B cell (primary cell): ENCODE results near the gene COL4A1. TPM values are rescaled to one million over a fixed set of nuclear protein-coding genes. Genes with fewer than 3 reads are reported as not detected.

Experiments
- ATAC-seq: fragments of 200-7000 bp; cut with Tn5 transposase; one replicate; pipeline ENCODE4 v1.10.0; 2021; ENCODE audit warnings: low read depth, mild to moderate bottlenecking, moderate number of reproducible peaks, moderate library complexity
- CTCF ChIA-PET: fragments of 350-600 bp; sonication (Branson Sonifier 250); formaldehyde crosslinking; loops from one replicate; lab custom pipeline; 2021; ENCODE audit warnings: antibody characterized with exemption, inconsistent platforms; lab: Charles Lee
- POLR2A ChIA-PET: fragments of 350-600 bp; sonication (Branson Sonifier 250); formaldehyde crosslinking; loops from one replicate; lab custom pipeline; 2021; ENCODE audit warnings: antibody characterized with exemption; lab: Charles Lee
- DNase-seq: peaks from one replicate; pipeline ENCODE4 v3.0.0; 2013
- H2AFZ ChIP-seq: 2 replicates; pipeline ENCODE4 v1.6.1; 2012; ENCODE audit warnings: mild to moderate bottlenecking, low read depth, low read length; ENCODE audit not compliant: insufficient read depth, poor library complexity, severe bottlenecking
- H3K27ac ChIP-seq, 2 donors: 1 replicate in 1 of 2; 2 replicates in 1 of 2; pipeline ENCODE4 v1.5.1; 2012 to 2013; ENCODE audit warnings: low read length in 2 of 2, mild to moderate bottlenecking in 2 of 2, moderate library complexity in 1 of 2
- H3K27me3 ChIP-seq, 4 experiments: fragments of 200-600 bp in 1 of 4; sonication (generic) in 1 of 4; replicated peaks in 1 of 4; 1 replicate in 2 of 4; 2 replicates in 2 of 4; pipeline versions ENCODE4 v1.6.1 to v1.7.0; 2013 to 2016; ENCODE audit warnings: low read length in 3 of 4, mild to moderate bottlenecking in 2 of 4, mixed read lengths in 1 of 4, moderate library complexity in 1 of 4; ENCODE audit not compliant: insufficient read depth in 4 of 4, control insufficient read depth in 3 of 4; ENCODE audit errors: control extremely low read depth in 1 of 4
- H3K36me3 ChIP-seq, 2 experiments: replicated peaks in 1 of 2; 1 replicate in 1 of 2; 2 replicates in 1 of 2; pipeline versions ENCODE4 v1.6.1 to v1.7.1; 2013; ENCODE audit warnings: low read length in 1 of 2; ENCODE audit not compliant: insufficient read depth in 2 of 2, control insufficient read depth in 1 of 2; ENCODE audit errors: control extremely low read depth in 1 of 2, extremely low read depth in 1 of 2
- H3K4me1 ChIP-seq, 2 donors: fragments of 200-600 bp in 1 of 2; sonication (generic) in 1 of 2; 1 replicate in 1 of 2; 2 replicates in 1 of 2; pipeline versions ENCODE4 v1.5.1 to v1.6.1; 2013 to 2017; ENCODE audit warnings: low read length in 2 of 2; ENCODE audit not compliant: control insufficient read depth in 2 of 2, insufficient read depth in 2 of 2
- H3K4me2 ChIP-seq: replicated peaks from 2 replicates; pipeline ENCODE3; 2012; ENCODE audit warnings: mild to moderate bottlenecking, low read depth, low read length; ENCODE audit not compliant: poor library complexity, severe bottlenecking
- H3K4me3 ChIP-seq, 5 experiments: fragments of 200-600 bp in 1 of 5; sonication (generic) in 1 of 5; 1 replicate in 3 of 5; 2 replicates in 2 of 5; pipeline versions ENCODE4 v1.5.1 to v1.7.0; 2011 to 2016; ENCODE audit warnings: low read length in 4 of 5, mild to moderate bottlenecking in 4 of 5, low read depth in 2 of 5, control low read depth in 1 of 5, moderate library complexity in 1 of 5; ENCODE audit not compliant: insufficient read depth in 1 of 5; ENCODE audit errors: control extremely low read depth in 1 of 5, extremely low read depth in 1 of 5
- H3K79me2 ChIP-seq: fragments of 200-600 bp; sonication (generic); one replicate; pipeline ENCODE4 v1.6.0; 2016; ENCODE audit warnings: low read length; ENCODE audit not compliant: control insufficient read depth, insufficient read depth
- H3K9ac ChIP-seq: fragments of 200-600 bp; sonication (generic); 2 replicates; pipeline ENCODE4 v1.6.1; 2017; ENCODE audit warnings: mild to moderate bottlenecking, low read length, moderate library complexity
- H3K9me3 ChIP-seq, 3 donors: one replicate each; pipeline versions ENCODE4 v1.6.1 to v1.7.1; 2013; ENCODE audit warnings: low read length in 2 of 3; ENCODE audit not compliant: control insufficient read depth in 2 of 3, insufficient read depth in 1 of 3; ENCODE audit errors: control extremely low read depth in 1 of 3
- H4K20me1 ChIP-seq: 2 replicates; pipeline ENCODE4 v1.6.0; 2012; ENCODE audit warnings: mild to moderate bottlenecking, low read length; ENCODE audit not compliant: insufficient read depth, control insufficient read depth, poor library complexity, severe bottlenecking
- H3K27ac Mint-ChIP-seq: one replicate; pipeline ENCODE4 v1.8.0; 2021; ENCODE audit warnings: mixed read lengths
- H3K27me3 Mint-ChIP-seq: one replicate; pipeline ENCODE4 v1.8.0; 2021; ENCODE audit warnings: mixed read lengths
- H3K4me1 Mint-ChIP-seq: one replicate; pipeline ENCODE4 v1.8.0; 2021; ENCODE audit warnings: mixed read lengths
- H3K4me3 Mint-ChIP-seq: one replicate; pipeline ENCODE4 v1.8.0; 2021; ENCODE audit warnings: mixed read lengths
- H3K9me3 Mint-ChIP-seq: one replicate; pipeline ENCODE4 v1.8.0; 2022; ENCODE audit warnings: mixed read lengths; ENCODE audit not compliant: insufficient read depth
- EZH2 ChIP-seq: IDR thresholded peaks from 2 replicates; pipeline ENCODE4 v1.6.1; 2012; ENCODE audit warnings: borderline replicate concordance, low read depth, mild to moderate bottlenecking, moderate library complexity, low read length; ENCODE audit not compliant: insufficient read depth, poor library complexity, severe bottlenecking
- WGBS: methylation state at CpG from one replicate; pipeline ENCODE4 v1.1.5; 2013; ENCODE audit warnings: missing lambda C conversion rate; ENCODE audit not compliant: insufficient coverage; 5-methylcytosine and 5-hydroxymethylcytosine counted together
- intact Hi-C: fragments of 100-400 bp; cut with micrococcal nuclease; formaldehyde crosslinking; loops from one replicate; pipeline ENCODE4 v1.10.0; 2022
- polyA plus RNA-seq: library from polyadenylated mRNA; depleted of rRNA; stranded (reverse); fragments of >200 nt; gene quantifications from 2 replicates; pipeline ENCODE4 v1.2.3, GENCODE V29; 2012
- total RNA-seq, 2 donors: library from RNA; stranded (reverse); fragments of 120-200 nt in 1 of 2; gene quantifications; 1 replicate in 1 of 2; 2 replicates in 1 of 2; pipeline versions ENCODE4 v1.2.3 to v1.2.4, GENCODE V29; 2013 to 2022
- TF ChIP-seq, protein P1 (sequence below): fragments of 200-600 bp; IDR thresholded peaks from one replicate; pipeline ENCODE4 v1.8.0; 2022; ENCODE audit warnings: antibody characterized with exemption, mild to moderate bottlenecking

COL4A1 gene
- total and polyA plus RNA-seq, 2 donors (not counting 1 experiment from before 2014, with no cell fraction given) = not detected

DNA sequence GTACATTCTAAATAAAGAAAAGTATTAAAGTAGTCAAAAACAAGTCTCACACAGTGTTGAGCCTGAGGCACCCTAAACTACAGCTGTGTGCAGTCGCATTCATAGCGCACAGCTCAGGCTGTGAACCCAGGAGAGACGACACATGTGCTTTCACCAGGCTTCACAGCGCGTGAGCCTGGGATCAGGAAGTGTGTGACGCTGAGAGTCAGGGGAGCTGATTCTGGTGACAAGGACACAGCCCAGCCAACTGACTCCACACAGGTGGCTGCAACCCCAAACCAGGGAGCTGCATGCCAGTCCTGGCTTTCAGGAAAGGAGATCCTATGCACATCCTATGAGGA is 41.6 kb downstream of the COL4A1 start:
- no peaks in the 10 kb centered on the region for H3K4me1 ChIP-seq
- no peak overlapping the region for H3K9ac ChIP-seq
- no peak overlapping the region for H2AFZ ChIP-seq
- Mint-ChIP-seq H3K27ac (no peak overlapping the region), H3K27me3 (peaks cover 15% of the 10 kb centered on the region), H3K9me3 (no peaks in the 10 kb centered on the region), H3K4me1 (no peaks in the 10 kb centered on the region), H3K4me3 (no peak overlapping the region)
- no peaks in the 10 kb centered on the region for H3K79me2 ChIP-seq
- DNase-seq (no peak), ATAC-seq (no peak)
- H4K20me1 ChIP-seq = no peaks in the 10 kb centered on the region
- H3K27me3 ChIP-seq = peaks cover 0 to 2% (median 0%) of the 10 kb centered on the region in 4 experiments
- ChIA-PET POLR2A (no interaction called here), CTCF (no interaction called here)
- 49% methylated on average over 6 of the region's 6 CpGs for WGBS
- H3K27ac ChIP-seq = no peak overlapping the region
- H3K4me2 ChIP-seq = no peak overlapping the region
- H3K9me3 ChIP-seq = peaks cover 0 to 3% (median 0%) of the 10 kb centered on the region in 3 donors
- TF ChIP-seq EZH2 = no peak
- TF ChIP-seq, protein P1, sequence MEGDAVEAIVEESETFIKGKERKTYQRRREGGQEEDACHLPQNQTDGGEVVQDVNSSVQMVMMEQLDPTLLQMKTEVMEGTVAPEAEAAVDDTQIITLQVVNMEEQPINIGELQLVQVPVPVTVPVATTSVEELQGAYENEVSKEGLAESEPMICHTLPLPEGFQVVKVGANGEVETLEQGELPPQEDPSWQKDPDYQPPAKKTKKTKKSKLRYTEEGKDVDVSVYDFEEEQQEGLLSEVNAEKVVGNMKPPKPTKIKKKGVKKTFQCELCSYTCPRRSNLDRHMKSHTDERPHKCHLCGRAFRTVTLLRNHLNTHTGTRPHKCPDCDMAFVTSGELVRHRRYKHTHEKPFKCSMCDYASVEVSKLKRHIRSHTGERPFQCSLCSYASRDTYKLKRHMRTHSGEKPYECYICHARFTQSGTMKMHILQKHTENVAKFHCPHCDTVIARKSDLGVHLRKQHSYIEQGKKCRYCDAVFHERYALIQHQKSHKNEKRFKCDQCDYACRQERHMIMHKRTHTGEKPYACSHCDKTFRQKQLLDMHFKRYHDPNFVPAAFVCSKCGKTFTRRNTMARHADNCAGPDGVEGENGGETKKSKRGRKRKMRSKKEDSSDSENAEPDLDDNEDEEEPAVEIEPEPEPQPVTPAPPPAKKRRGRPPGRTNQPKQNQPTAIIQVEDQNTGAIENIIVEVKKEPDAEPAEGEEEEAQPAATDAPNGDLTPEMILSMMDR = no peak
- H3K4me3 ChIP-seq = no peak overlapping the region
- intact Hi-C loops = no loop called here
- no peaks in the 10 kb centered on the region for H3K36me3 ChIP-seq

DNA sequence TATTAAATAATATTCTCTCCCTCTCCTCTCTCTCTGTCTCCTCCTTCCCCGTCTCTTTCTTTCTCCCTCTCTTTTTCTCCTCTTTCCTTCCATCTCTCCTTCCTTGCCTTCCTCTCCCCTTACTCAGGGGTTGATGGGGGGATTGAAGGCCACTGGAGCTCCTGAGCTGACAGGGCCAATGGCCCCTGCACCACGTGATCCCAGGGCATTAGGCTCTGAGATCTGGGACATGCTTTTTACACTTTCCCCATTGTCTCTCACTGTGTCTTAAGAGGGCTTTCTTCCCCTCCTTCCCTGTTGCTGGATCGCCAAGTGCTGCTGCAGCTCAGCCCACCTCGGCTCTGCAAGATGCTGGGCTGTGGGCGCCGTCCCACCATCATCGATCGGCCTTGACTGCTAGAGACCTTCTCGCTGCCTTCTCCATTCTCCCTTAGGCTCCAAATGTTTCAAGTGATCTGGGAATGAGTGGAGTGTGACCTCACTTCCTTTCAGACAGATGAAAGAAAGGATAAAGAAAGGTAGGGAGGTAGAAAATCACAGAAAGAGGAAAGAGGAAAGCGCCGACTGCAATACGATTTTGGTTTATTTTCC is 42.2 kb downstream of the COL4A1 start:
- no peak overlapping the region for H3K4me2 ChIP-seq
- POLR2A ChIA-PET = no interaction called here
- intact Hi-C loops = no loop called here
- H3K4me3 ChIP-seq = no peak overlapping the region
- H2AFZ ChIP-seq = no peak overlapping the region
- CTCF ChIA-PET = no interaction called here
- no peak overlapping the region for H3K27ac Mint-ChIP-seq
- no peaks in the 10 kb centered on the region for H3K4me1 ChIP-seq
- no peaks in the 10 kb centered on the region for H3K4me1 Mint-ChIP-seq
- H3K9me3 Mint-ChIP-seq = no peaks in the 10 kb centered on the region
- no peak for DNase-seq
- no peaks in the 10 kb centered on the region for H4K20me1 ChIP-seq
- no peak overlapping the region for H3K9ac ChIP-seq
- no peak overlapping the region for H3K27ac ChIP-seq
- no peak for TF ChIP-seq EZH2
- TF ChIP-seq, protein P1 = no peak
- H3K4me3 Mint-ChIP-seq = no peak overlapping the region
- H3K36me3 ChIP-seq = no peaks in the 10 kb centered on the region
- WGBS = 75% methylated on average over 1 of the region's 12 CpGs
- peaks cover 16% of the 10 kb centered on the region for H3K27me3 Mint-ChIP-seq
- ATAC-seq = no peak
- H3K79me2 ChIP-seq = no peaks in the 10 kb centered on the region
- peaks cover 0 to 3% (median 0%) of the 10 kb centered on the region in 3 donors for H3K9me3 ChIP-seq
- H3K27me3 ChIP-seq = peaks cover 0 to 2% (median 0%) of the 10 kb centered on the region in 4 experiments
